ENCODE measurements around the gene GARIN3. TPM values are rescaled to one million over a fixed set of nuclear protein-coding genes. Genes with fewer than 3 reads are reported as not detected.

GARIN3 gene
- not detected in 2 replicates for total RNA-seq

GRCh38 chr5:157166214-157167213, at the start of gene GARIN3:
Gene GARIN3 (minus strand): TSS chr5:157166264. CDS start chr5:157166168, 96 bp downstream.

GRCh38 chr5:157180374-157181264, 14.6 kb upstream of the GARIN3 start, which contains the start of gene ITK:
Gene ITK (plus strand): TSS chr5:157180840. CDS start chr5:157180978, 138 bp downstream.

GRCh38 chr5:157142317-157143126, 23.5 kb downstream of the GARIN3 start, which contains the start of gene MED7:
Gene MED7 (minus strand): TSS chr5:157142865. CDS start chr5:157139431, 3,434 bp downstream.

Other genes with a start within 250 kb of the GARIN3 start
- not detected in 2 replicates for gene TIMD4, start 203.0 kb downstream of the GARIN3 start, total RNA-seq
- gene HAVCR1, start 107.1 kb downstream of the GARIN3 start, total RNA-seq: not detected in 2 replicates
- gene HAVCR2, start 57.2 kb downstream of the GARIN3 start, total RNA-seq: 0.09 TPM in 1 of 2 replicates, not detected in the other
- 6.9 and 9.5 TPM in 2 replicates for gene MED7, start 23.4 kb downstream of the GARIN3 start, total RNA-seq
- gene ITK, start 14.6 kb upstream of the GARIN3 start, total RNA-seq: under 0.01 TPM in 1 of 2 replicates, not detected in the other
- 18.7 and 40.6 TPM in 2 replicates for gene CYFIP2, start 99.9 kb upstream of the GARIN3 start, total RNA-seq